Activated CD4-positive, alpha-beta memory T cell treated with anti-CD3 and anti-CD28 coated beads, Interleukin-2, amount 10 ng/mL, durations not matched to agents 7 days and 5 days (primary cell): ENCODE data around the gene RNFT2. TPM values are rescaled to one million over a fixed set of nuclear protein-coding genes. Genes with fewer than 3 reads are reported as not detected.

Experiments used
- CTCF ChIA-PET: fragments of 350-600 bp; sonication (Branson Sonifier 250); formaldehyde crosslinking; loops from one replicate; lab custom pipeline; 2021; ENCODE audit warnings: antibody characterized with exemption, inconsistent platforms; lab: Charles Lee
- POLR2A ChIA-PET: fragments of 350-600 bp; sonication (Branson Sonifier 250); formaldehyde crosslinking; loops from one replicate; lab custom pipeline; 2021; ENCODE audit warnings: antibody characterized with exemption; lab: Charles Lee
- DNase-seq: peaks from one replicate; pipeline ENCODE4 v3.0.0-alpha.2; 2020
- H3K27ac Mint-ChIP-seq: one replicate; pipeline ENCODE4 v1.8.0; 2021; ENCODE audit warnings: mild to moderate bottlenecking, mixed read lengths
- H3K27me3 Mint-ChIP-seq: one replicate; pipeline ENCODE4 v1.8.0; 2021; ENCODE audit warnings: mixed read lengths
- H3K36me3 Mint-ChIP-seq: one replicate; pipeline ENCODE4 v1.8.0; 2021; ENCODE audit warnings: low read depth, mixed read lengths
- H3K4me1 Mint-ChIP-seq: one replicate; pipeline ENCODE4 v1.8.0; 2021; ENCODE audit warnings: mixed read lengths
- H3K4me3 Mint-ChIP-seq: one replicate; pipeline ENCODE4 v1.8.0; 2021; ENCODE audit warnings: mild to moderate bottlenecking, mixed read lengths
- H3K9me3 Mint-ChIP-seq: one replicate; pipeline ENCODE4 v1.8.0; 2021; ENCODE audit warnings: mixed read lengths
- total RNA-seq, 2 experiments: library from RNA; stranded (reverse); gene quantifications; one replicate each; pipeline ENCODE4 v1.2.3, GENCODE V29; 2021

Gene RNFT2
- total RNA-seq, 2 experiments from 2014 or later = 9.0 to 9.8 TPM

GRCh38 chr12:116839287-116839830, 101.2 kb downstream of the RNFT2 start:
- ChIA-PET CTCF (no interaction called here), POLR2A (no interaction called here)
- H3K9me3 Mint-ChIP-seq = no peaks in the 10 kb centered on the region
- H3K4me1 Mint-ChIP-seq = no peaks in the 10 kb centered on the region
- no peaks in the 10 kb centered on the region for H3K36me3 Mint-ChIP-seq
- no peak for DNase-seq
- no peak overlapping the region for H3K27ac Mint-ChIP-seq
- no peak overlapping the region for H3K4me3 Mint-ChIP-seq
- H3K27me3 Mint-ChIP-seq = no peaks in the 10 kb centered on the region

DNA sequence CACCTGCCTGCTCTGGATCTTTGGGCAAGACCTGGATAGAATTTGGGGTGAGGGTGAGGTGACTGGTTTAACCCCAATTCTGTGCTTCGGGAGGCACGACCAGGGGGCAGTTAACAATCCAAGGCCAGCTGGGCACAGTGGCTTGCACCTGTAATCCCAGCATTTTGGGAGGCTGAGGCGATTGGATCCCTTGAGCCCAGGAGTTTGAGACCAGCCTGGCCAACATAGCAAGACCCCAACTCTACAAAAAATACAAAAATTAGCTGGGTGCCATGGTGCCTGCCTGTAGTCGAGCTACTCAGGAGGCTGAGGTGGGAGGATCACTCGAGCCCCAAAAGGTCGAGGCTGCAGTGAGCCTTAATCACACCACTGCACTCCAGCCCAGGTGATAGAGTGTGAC, 105.0 kb downstream of the RNFT2 start:
- H3K27ac Mint-ChIP-seq = no peak overlapping the region
- POLR2A ChIA-PET = no interaction called here
- no peak for DNase-seq
- no peaks in the 10 kb centered on the region for H3K36me3 Mint-ChIP-seq
- no peak overlapping the region for H3K4me3 Mint-ChIP-seq
- CTCF ChIA-PET = interaction anchor here (0.6 kb wide), 1 partner anchor 192 kb away, joined by 5 read pairs; no protein-coding TSS in a partner anchor
- no peaks in the 10 kb centered on the region for H3K27me3 Mint-ChIP-seq
- no peaks in the 10 kb centered on the region for H3K9me3 Mint-ChIP-seq
- no peaks in the 10 kb centered on the region for H3K4me1 Mint-ChIP-seq

GRCh38 chr12:116849216-116849615, 111.1 kb downstream of the RNFT2 start:
- Mint-ChIP-seq H3K4me1 (no peaks in the 10 kb centered on the region), H3K27me3 (no peaks in the 10 kb centered on the region), H3K27ac (no peak overlapping the region), H3K36me3 (no peaks in the 10 kb centered on the region), H3K9me3 (no peaks in the 10 kb centered on the region), H3K4me3 (no peak overlapping the region)
- ChIA-PET CTCF (no interaction called here), POLR2A (no interaction called here)
- DNase-seq = no peak

DNA sequence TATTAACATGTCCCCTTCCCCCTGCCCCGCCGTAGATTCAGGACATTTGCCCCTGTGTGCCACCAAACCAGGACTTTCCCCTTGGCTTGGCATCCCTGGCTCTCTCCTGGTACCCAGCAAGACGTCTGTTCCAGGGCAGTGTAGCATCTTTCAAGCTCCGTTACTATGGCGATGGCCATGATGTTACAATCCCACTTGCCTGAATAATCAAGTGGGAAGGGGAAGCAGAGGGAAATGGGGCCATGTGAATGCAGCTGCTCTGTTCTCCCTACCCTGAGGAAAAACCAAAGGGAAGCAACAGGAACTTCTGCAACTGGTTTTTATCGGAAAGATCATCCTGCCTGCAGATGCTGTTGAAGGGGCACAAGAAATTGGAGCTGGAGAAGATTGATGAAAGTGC, 114.2 kb downstream of the RNFT2 start:
- no peaks in the 10 kb centered on the region for H3K4me1 Mint-ChIP-seq
- ChIA-PET POLR2A (no interaction called here), CTCF (no interaction called here)
- H3K36me3 Mint-ChIP-seq = no peaks in the 10 kb centered on the region
- DNase-seq = no peak
- no peak overlapping the region for H3K27ac Mint-ChIP-seq
- no peaks in the 10 kb centered on the region for H3K9me3 Mint-ChIP-seq
- H3K27me3 Mint-ChIP-seq = peaks cover under 1% of the 10 kb centered on the region
- H3K4me3 Mint-ChIP-seq = no peak overlapping the region

GRCh38 chr12:116853507-116853906, 115.4 kb downstream of the RNFT2 start:
- Mint-ChIP-seq H3K4me3 (no peak overlapping the region), H3K27ac (no peak overlapping the region), H3K4me1 (no peaks in the 10 kb centered on the region), H3K9me3 (no peaks in the 10 kb centered on the region), H3K36me3 (no peaks in the 10 kb centered on the region), H3K27me3 (peaks cover 9% of the 10 kb centered on the region)
- CTCF ChIA-PET = no interaction called here
- POLR2A ChIA-PET = no interaction called here
- no peak for DNase-seq

GRCh38 chr12:116855744-116856470, 117.8 kb downstream of the RNFT2 start:
- Mint-ChIP-seq H3K36me3 (no peaks in the 10 kb centered on the region), H3K27me3 (peaks cover 32% of the 10 kb centered on the region)
- POLR2A ChIA-PET = no interaction called here

GRCh38 chr12:116856729-116857128, 118.6 kb downstream of the RNFT2 start:
- H3K9me3 Mint-ChIP-seq = no peaks in the 10 kb centered on the region
- no peak overlapping the region for H3K27ac Mint-ChIP-seq
- CTCF ChIA-PET = no interaction called here

More at GRCh38 chr12:116855744-116856470, 117.8 kb downstream of the RNFT2 start:
- Mint-ChIP-seq H3K9me3 (no peaks in the 10 kb centered on the region), H3K4me1 (peaks cover 4% of the 10 kb centered on the region), H3K4me3 (no peak overlapping the region), H3K27ac (no peak overlapping the region)
- CTCF ChIA-PET = no interaction called here
- no peak for DNase-seq

GRCh38 chr12:116859079-116859478, 121.0 kb downstream of the RNFT2 start:
- Mint-ChIP-seq H3K4me1 (peaks cover 11% of the 10 kb centered on the region), H3K27ac (no peak overlapping the region), H3K9me3 (no peaks in the 10 kb centered on the region), H3K27me3 (peaks cover 36% of the 10 kb centered on the region), H3K36me3 (no peaks in the 10 kb centered on the region), H3K4me3 (no peak overlapping the region)
- POLR2A ChIA-PET = interaction anchor here (1.0 kb wide), 1 partner anchor 11 kb away, joined by 3 read pairs; no protein-coding TSS in a partner anchor
- no peak for DNase-seq
- CTCF ChIA-PET = no interaction called here

More at GRCh38 chr12:116856729-116857128, 118.6 kb downstream of the RNFT2 start:
- no peak for DNase-seq
- H3K4me1 Mint-ChIP-seq = peaks cover 10% of the 10 kb centered on the region
- H3K4me3 Mint-ChIP-seq = no peak overlapping the region
- POLR2A ChIA-PET = no interaction called here
- no peaks in the 10 kb centered on the region for H3K36me3 Mint-ChIP-seq
- peaks cover 32% of the 10 kb centered on the region for H3K27me3 Mint-ChIP-seq

- Mint-ChIP-seq H3K36me3 (no peaks in the 10 kb centered on the region), H3K4me3 (no peak overlapping the region), H3K4me1 (peaks cover 11% of the 10 kb centered on the region), H3K27me3 (peaks cover 36% of the 10 kb centered on the region), H3K9me3 (no peaks in the 10 kb centered on the region), H3K27ac (no peak overlapping the region)
- ChIA-PET CTCF (no interaction called here), POLR2A (no interaction called here)
- no peak for DNase-seq
These were observed 122.1 kb downstream of the RNFT2 start for GRCh38 chr12:116860263-116860662.

GRCh38 chr12:116861320-116861719, 123.2 kb downstream of the RNFT2 start:
- Mint-ChIP-seq H3K4me3 (no peak overlapping the region), H3K9me3 (no peaks in the 10 kb centered on the region), H3K4me1 (peaks cover 11% of the 10 kb centered on the region), H3K27ac (no peak overlapping the region), H3K27me3 (peaks cover 36% of the 10 kb centered on the region), H3K36me3 (no peaks in the 10 kb centered on the region)
- ChIA-PET CTCF (no interaction called here), POLR2A (no interaction called here)
- peak; percentile 62 for DNase-seq

DNA sequence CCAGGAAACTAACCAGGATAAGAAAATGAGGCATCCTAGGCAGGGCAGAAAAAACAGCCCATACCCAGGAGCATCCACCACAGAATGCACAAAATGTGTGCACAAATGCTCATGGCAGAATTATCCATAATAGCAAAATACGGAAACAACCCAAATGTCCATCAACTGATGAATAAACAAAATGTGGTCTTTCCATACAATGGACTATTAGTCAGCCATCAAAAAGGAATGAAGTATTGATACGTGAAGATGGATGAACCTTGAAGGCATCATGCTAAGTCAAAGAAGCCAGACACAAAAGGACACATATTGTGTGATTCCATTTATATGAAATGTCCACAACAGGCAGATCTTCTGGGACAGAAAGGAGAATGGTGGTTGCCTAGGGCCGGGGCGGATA, 124.1 kb downstream of the RNFT2 start:
- no peak for DNase-seq
- Mint-ChIP-seq H3K4me1 (peaks cover 11% of the 10 kb centered on the region), H3K27me3 (peaks cover 36% of the 10 kb centered on the region), H3K36me3 (no peaks in the 10 kb centered on the region), H3K9me3 (no peaks in the 10 kb centered on the region), H3K4me3 (no peak overlapping the region), H3K27ac (no peak overlapping the region)
- CTCF ChIA-PET = interaction anchor here (1.2 kb wide), 1 partner anchor 11 kb away, joined by 3 read pairs; no protein-coding TSS in a partner anchor
- POLR2A ChIA-PET = no interaction called here

- no peaks in the 10 kb centered on the region for H3K36me3 Mint-ChIP-seq
- DNase-seq = no peak
- POLR2A ChIA-PET = no interaction called here
These were observed 125.2 kb downstream of the RNFT2 start for GRCh38 chr12:116863275-116863767.

DNA sequence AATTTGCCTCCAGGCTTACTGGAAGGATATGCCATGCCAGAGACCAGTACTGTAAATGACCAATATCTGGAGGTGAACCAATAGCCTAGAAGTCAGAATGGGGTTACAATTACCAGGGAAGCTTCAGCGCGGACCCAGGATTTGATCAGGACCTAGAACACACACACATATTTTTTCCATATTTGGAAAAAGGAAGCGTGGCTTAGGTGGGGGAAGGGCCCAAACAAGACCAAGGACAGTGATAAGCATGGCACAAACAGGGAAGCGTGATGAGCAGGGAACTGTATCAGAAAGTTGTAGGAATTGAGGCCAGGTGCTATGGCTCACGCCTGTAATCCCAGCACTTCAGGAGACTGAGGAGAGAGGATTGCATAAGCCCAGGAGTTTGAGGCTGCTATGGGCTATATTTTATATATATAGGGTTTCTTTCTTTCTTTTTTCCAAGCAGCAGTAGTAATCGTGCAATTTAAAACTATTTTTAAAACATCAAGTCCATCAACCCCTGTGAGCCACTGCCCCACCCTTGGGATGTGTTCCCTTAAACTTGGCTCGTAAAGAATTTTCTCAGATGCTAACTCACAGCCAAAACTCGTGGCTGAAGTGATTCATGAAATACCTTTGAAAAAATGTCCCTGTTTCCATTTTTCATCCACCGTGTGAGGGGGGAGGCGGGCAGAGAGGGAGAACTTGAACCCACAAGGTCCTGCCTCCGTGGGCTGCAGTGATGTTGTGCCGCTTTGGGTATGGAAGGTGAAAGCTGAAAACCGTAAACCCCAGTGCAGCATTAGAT, 126.5 kb downstream of the RNFT2 start:
- Mint-ChIP-seq H3K27me3 (peaks cover 16% of the 10 kb centered on the region), H3K27ac (no peak overlapping the region), H3K36me3 (no peaks in the 10 kb centered on the region), H3K9me3 (no peaks in the 10 kb centered on the region), H3K4me3 (no peak overlapping the region), H3K4me1 (peaks cover 11% of the 10 kb centered on the region)
- no peak for DNase-seq
- CTCF ChIA-PET = no interaction called here
- POLR2A ChIA-PET = no interaction called here

More at GRCh38 chr12:116863275-116863767, 125.2 kb downstream of the RNFT2 start:
- Mint-ChIP-seq H3K27me3 (peaks cover 27% of the 10 kb centered on the region), H3K4me3 (no peak overlapping the region), H3K27ac (no peak overlapping the region), H3K4me1 (peaks cover 11% of the 10 kb centered on the region), H3K9me3 (no peaks in the 10 kb centered on the region)
- CTCF ChIA-PET = interaction anchor here (1.0 to 1.2 kb wide), 3 partner anchors 10 to 97 kb away, joined by 3 to 4 read pairs (median 4); no protein-coding TSS in a partner anchor
